Natural killer cell (primary cell): ENCODE data around the gene MLN. TPM values are rescaled to one million over a fixed set of nuclear protein-coding genes. Genes with fewer than 3 reads are reported as not detected.

Experiments used
- ATAC-seq, 3 donors: fragments of 150-1000 bp in 2 of 3; fragments of 200-7000 bp in 1 of 3; cut with Tn5 transposase; 1 replicate in 1 of 3; 2 replicates in 2 of 3; pipeline ENCODE4 v1.10.0; 2021; ENCODE audit warnings: mild to moderate bottlenecking in 2 of 3, moderate library complexity in 2 of 3
- DNase-seq, 2 donors: peaks; one replicate each; pipeline versions ENCODE4 v3.0.0 to v3.0.0-alpha.2; 2013 to 2021; ENCODE audit warnings: mixed read lengths in 1 of 2
- H3K27ac ChIP-seq: one replicate; pipeline ENCODE4 v1.5.1; 2013; ENCODE audit warnings: mild to moderate bottlenecking, low read length
- H3K27me3 ChIP-seq: one replicate; pipeline ENCODE4 v1.6.1; 2013; ENCODE audit warnings: low read length; ENCODE audit not compliant: control insufficient read depth, insufficient read depth
- H3K36me3 ChIP-seq: one replicate; pipeline ENCODE4 v1.6.1; 2013; ENCODE audit warnings: low read length; ENCODE audit not compliant: control insufficient read depth, insufficient read depth
- H3K4me1 ChIP-seq: one replicate; pipeline ENCODE4 v1.6.1; 2013; ENCODE audit warnings: low read length; ENCODE audit not compliant: control insufficient read depth, insufficient read depth
- H3K4me3 ChIP-seq: one replicate; pipeline ENCODE4 v1.5.1; 2013; ENCODE audit warnings: low read length
- H3K9me3 ChIP-seq: one replicate; pipeline ENCODE4 v1.6.1; 2013; ENCODE audit warnings: low read length; ENCODE audit not compliant: control insufficient read depth, insufficient read depth
- H3K27ac Mint-ChIP-seq, 2 donors: one replicate each; pipeline ENCODE4 v1.8.0; 2022; ENCODE audit warnings: mild to moderate bottlenecking in 2 of 2, mixed read lengths in 2 of 2, moderate library complexity in 1 of 2
- H3K27me3 Mint-ChIP-seq, 2 donors: one replicate each; pipeline ENCODE4 v1.8.0; 2022; ENCODE audit warnings: low read depth in 2 of 2, mixed read lengths in 2 of 2
- H3K36me3 Mint-ChIP-seq: one replicate; pipeline ENCODE4 v1.8.0; 2022; ENCODE audit warnings: mixed read lengths
- H3K4me1 Mint-ChIP-seq, 2 donors: one replicate each; pipeline ENCODE4 v1.8.0; 2022; ENCODE audit warnings: mixed read lengths in 2 of 2
- H3K4me3 Mint-ChIP-seq: one replicate; pipeline ENCODE4 v1.8.0; 2022; ENCODE audit warnings: mild to moderate bottlenecking, moderate library complexity, mixed read lengths
- H3K9me3 Mint-ChIP-seq, 2 donors: one replicate each; pipeline ENCODE4 v1.8.0; 2022; ENCODE audit warnings: mixed read lengths in 2 of 2
- WGBS: methylation state at CpG from one replicate; pipeline ENCODE4 v1.1.7; 2013; ENCODE audit warnings: missing lambda C conversion rate; ENCODE audit not compliant: insufficient coverage; 5-methylcytosine and 5-hydroxymethylcytosine counted together
- intact Hi-C: fragments of 100-400 bp; cut with micrococcal nuclease; formaldehyde crosslinking; loops from one replicate; pipeline ENCODE4 v1.14.2; 2022
- total RNA-seq, 4 donors: library from RNA; stranded (reverse); fragments of 120-200 nt in 1 of 4; gene quantifications; one replicate each; pipeline versions ENCODE4 v1.2.3 to v1.2.4, GENCODE V29; 2013 to 2022
- TF ChIP-seq, protein P1 (sequence below): fragments of 200-600 bp; IDR thresholded peaks from one replicate; pipeline ENCODE4 v1.8.0; 2022; ENCODE audit warnings: antibody characterized with exemption

Gene MLN
- total RNA-seq, 3 donors from 2014 or later (not counting 1 experiment from before 2014, with no cell fraction given): not detected

DNA sequence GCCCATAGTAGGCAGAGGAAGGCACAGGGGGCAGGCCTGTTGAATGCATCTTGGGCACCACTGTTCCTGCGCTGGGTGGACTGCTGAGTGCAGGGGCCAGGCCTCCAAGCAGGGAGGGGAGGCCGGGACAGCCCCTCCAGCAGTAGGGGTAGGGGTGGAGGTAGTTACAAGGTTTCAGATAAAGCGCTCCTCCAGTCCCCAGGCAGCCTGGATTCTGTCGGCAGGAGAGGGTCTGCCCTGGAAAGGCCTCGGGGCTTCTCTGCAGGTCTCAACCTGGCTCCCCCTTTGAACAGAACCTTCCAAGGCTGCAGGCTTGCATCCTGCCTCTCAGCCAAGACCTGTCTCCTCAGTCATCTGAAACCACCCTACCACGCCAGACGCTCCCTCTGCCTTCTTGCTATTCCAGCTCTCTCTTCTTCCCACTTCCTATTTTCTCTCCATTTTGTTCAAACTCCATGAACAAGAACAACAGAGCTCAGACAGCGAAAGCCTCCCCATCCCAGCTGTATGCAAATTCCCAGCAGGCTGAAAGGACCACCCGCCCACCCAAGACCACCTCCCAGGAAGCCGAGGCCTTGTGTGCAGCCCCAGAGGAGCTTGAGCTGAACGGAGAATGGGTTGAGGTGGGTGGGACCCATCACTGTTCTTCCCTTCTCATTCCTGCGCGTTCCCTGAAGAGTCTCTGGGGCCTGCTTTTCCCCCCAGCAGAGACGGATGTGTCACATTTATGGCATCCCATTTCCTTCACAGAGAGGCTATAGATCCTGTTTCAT lies 1.4 kb downstream of the MLN start:
- no peaks in the 10 kb centered on the region for H3K36me3 Mint-ChIP-seq
- H3K4me1 Mint-ChIP-seq: peaks cover 3 to 8% of the 10 kb centered on the region in 2 donors
- Histone ChIP-seq H3K36me3 (no peaks in the 10 kb centered on the region), H3K27me3 (no peaks in the 10 kb centered on the region), H3K4me3 (no peak overlapping the region), H3K4me1 (peaks cover 5% of the 10 kb centered on the region), H3K27ac (no peak overlapping the region), H3K9me3 (no peaks in the 10 kb centered on the region)
- no peak for DNase-seq
- no peaks in the 10 kb centered on the region for H3K9me3 Mint-ChIP-seq
- 90% methylated on average over 13 of the region's 14 CpGs for WGBS
- peaks cover 37 to 61% of the 10 kb centered on the region in 2 donors for H3K27me3 Mint-ChIP-seq
- no peak overlapping the region for H3K27ac Mint-ChIP-seq
- ATAC-seq: no peak
- TF ChIP-seq, protein P1, sequence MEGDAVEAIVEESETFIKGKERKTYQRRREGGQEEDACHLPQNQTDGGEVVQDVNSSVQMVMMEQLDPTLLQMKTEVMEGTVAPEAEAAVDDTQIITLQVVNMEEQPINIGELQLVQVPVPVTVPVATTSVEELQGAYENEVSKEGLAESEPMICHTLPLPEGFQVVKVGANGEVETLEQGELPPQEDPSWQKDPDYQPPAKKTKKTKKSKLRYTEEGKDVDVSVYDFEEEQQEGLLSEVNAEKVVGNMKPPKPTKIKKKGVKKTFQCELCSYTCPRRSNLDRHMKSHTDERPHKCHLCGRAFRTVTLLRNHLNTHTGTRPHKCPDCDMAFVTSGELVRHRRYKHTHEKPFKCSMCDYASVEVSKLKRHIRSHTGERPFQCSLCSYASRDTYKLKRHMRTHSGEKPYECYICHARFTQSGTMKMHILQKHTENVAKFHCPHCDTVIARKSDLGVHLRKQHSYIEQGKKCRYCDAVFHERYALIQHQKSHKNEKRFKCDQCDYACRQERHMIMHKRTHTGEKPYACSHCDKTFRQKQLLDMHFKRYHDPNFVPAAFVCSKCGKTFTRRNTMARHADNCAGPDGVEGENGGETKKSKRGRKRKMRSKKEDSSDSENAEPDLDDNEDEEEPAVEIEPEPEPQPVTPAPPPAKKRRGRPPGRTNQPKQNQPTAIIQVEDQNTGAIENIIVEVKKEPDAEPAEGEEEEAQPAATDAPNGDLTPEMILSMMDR: no peak
- H3K4me3 Mint-ChIP-seq: no peak overlapping the region
- intact Hi-C loops: no loop called here

- no peaks in the 10 kb centered on the region for H3K9me3 Mint-ChIP-seq
- intact Hi-C loops: no loop called here
- DNase-seq (no peak), ATAC-seq (no peak)
- Histone ChIP-seq H3K9me3 (no peaks in the 10 kb centered on the region), H3K4me1 (no peaks in the 10 kb centered on the region), H3K4me3 (no peak overlapping the region), H3K27ac (no peak overlapping the region), H3K27me3 (no peaks in the 10 kb centered on the region), H3K36me3 (no peaks in the 10 kb centered on the region)
- H3K36me3 Mint-ChIP-seq: no peaks in the 10 kb centered on the region
- peaks cover 0 to under 1% of the 10 kb centered on the region in 2 donors for H3K4me1 Mint-ChIP-seq
- 70% methylated on average over 5 of the region's 5 CpGs for WGBS
- H3K27me3 Mint-ChIP-seq: peaks cover 39 to 58% of the 10 kb centered on the region in 2 donors
- no peak overlapping the region for H3K4me3 Mint-ChIP-seq
- no peak overlapping the region for H3K27ac Mint-ChIP-seq
- TF ChIP-seq, protein P1: no peak
Observed at GRCh38 chr6:33801611-33802010, 2.2 kb downstream of the MLN start.

- no peak for ATAC-seq
- Histone ChIP-seq H3K27me3 (no peaks in the 10 kb centered on the region), H3K4me3 (no peak overlapping the region), H3K4me1 (no peaks in the 10 kb centered on the region), H3K36me3 (no peaks in the 10 kb centered on the region), H3K9me3 (no peaks in the 10 kb centered on the region), H3K27ac (no peak overlapping the region)
- intact Hi-C loops: no loop called here
- peaks cover 39 to 52% of the 10 kb centered on the region in 2 donors for H3K27me3 Mint-ChIP-seq
- H3K4me1 Mint-ChIP-seq: no peaks in the 10 kb centered on the region
- no peaks in the 10 kb centered on the region for H3K36me3 Mint-ChIP-seq
- H3K27ac Mint-ChIP-seq: no peak overlapping the region
- TF ChIP-seq, protein P1: no peak
- H3K4me3 Mint-ChIP-seq: no peak overlapping the region
- no peak for DNase-seq
- 89% methylated on average over 13 of the region's 13 CpGs for WGBS
- H3K9me3 Mint-ChIP-seq: no peaks in the 10 kb centered on the region
Observed at GRCh38 chr6:33800248-33800969, 3.4 kb downstream of the MLN start.
